Smooth muscle cell of the pulmonary artery (primary cell): ENCODE results near the gene ATXN7L1. TPM values are rescaled to one million over a fixed set of nuclear protein-coding genes. Genes with fewer than 3 reads are reported as not detected.

Experiments
- total RNA-seq: library from RNA; depleted of rRNA; stranded (reverse); fragments of >200 nt; gene quantifications from 2 replicates; pipeline ENCODE4 v1.2.3, GENCODE V29; 2014

The ATXN7L1 gene
- total RNA-seq, result 5.0 and 10.1 TPM in 2 replicates

GRCh38 chr7:105876091-105876963 is at the start of gene ATXN7L1:
TSS of gene ATXN7L1 (minus strand) at chr7:105876599. CDS start at chr7:105876558, 41 bp downstream.

DNA sequence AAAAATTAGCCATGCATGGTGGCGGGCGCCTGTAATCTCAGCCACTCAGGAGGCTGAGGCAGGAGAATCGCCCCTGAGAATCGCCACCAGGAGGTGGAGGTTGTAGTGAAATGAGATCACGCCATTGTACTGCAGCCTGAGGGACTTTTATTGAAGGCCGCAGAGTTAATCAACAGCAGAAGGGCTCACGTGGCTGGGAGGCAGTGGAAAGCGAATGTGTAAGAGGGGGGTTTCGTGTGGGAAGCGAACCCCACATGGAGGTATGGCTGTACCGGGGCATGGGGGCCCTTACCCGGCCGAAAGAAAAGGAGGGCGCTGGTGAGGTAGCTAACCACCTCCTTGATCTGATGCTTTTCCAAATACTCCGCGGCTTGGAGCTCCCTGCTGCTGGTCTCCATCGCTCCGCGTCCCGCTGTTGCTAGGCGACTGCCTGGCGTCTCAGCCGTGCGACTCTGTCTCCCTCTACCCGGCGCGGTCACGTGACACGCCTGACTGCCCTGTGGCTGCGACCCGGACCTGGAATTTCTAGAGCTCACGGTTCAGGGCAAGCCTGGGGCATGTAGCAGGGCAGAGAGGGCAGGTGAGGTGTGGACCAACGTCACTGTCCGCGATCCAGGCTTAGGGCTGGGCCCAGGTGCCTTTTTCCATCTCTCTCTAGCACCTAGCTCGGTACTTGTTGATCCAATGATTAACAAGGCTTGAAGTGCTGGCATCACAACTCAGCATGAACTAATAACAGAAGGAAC is 295.2 kb downstream of the ATXN7L1 start, which contains the start of gene EFCAB10:
Gene EFCAB10 (minus strand): TSS at position 428 of the 746 bp plus-strand sequence. CDS start 30 bp downstream, at position 398.

Other genes with a start within 250 kb of the ATXN7L1 start
- 3.1 and 9.2 TPM in 2 replicates for gene CDHR3, start 86.7 kb upstream of the ATXN7L1 start, total RNA-seq
- gene SYPL1, start 235.7 kb upstream of the ATXN7L1 start, total RNA-seq, result 62.2 and 90.4 TPM in 2 replicates